ENCODE measurements around the gene NUP37. TPM values are rescaled to one million over a fixed set of nuclear protein-coding genes. Genes with fewer than 3 reads are reported as not detected.

The NUP37 gene
- total and polyA plus RNA-seq, 2 experiments from 2014 or later = 68.7 to 79.4 TPM

- no peaks in the 10 kb centered on the region for H3K9me2 ChIP-seq (ENCODE audit: insufficient read depth)
- no peaks in the 10 kb centered on the region; the same call in 1 of the 2 replicates for H4K20me1 ChIP-seq (replicated peaks; ENCODE audit: insufficient read depth)
- H3K27me3 ChIP-seq (ENCODE audit: insufficient read depth) = no peaks in the 10 kb centered on the region
- H3K4me3 ChIP-seq = no peak overlapping the region
- no peaks in the 10 kb centered on the region; the same call in 2 of the 3 replicates for H3K9me3 Mint-ChIP-seq
- no peak overlapping the region for H3K4me2 ChIP-seq
- no peak for ATAC-seq
- H3K27ac ChIP-seq (ENCODE audit: low read depth) = no peak overlapping the region
- no peak overlapping the region for H3K4me3 Mint-ChIP-seq
- H3K27me3 Mint-ChIP-seq (ENCODE audit: insufficient read depth, low read depth, poor library complexity) = no peaks in the 10 kb centered on the region
- DNase-seq (ENCODE audit: low spot score) = no peak
- TF ChIP-seq, protein P1, sequence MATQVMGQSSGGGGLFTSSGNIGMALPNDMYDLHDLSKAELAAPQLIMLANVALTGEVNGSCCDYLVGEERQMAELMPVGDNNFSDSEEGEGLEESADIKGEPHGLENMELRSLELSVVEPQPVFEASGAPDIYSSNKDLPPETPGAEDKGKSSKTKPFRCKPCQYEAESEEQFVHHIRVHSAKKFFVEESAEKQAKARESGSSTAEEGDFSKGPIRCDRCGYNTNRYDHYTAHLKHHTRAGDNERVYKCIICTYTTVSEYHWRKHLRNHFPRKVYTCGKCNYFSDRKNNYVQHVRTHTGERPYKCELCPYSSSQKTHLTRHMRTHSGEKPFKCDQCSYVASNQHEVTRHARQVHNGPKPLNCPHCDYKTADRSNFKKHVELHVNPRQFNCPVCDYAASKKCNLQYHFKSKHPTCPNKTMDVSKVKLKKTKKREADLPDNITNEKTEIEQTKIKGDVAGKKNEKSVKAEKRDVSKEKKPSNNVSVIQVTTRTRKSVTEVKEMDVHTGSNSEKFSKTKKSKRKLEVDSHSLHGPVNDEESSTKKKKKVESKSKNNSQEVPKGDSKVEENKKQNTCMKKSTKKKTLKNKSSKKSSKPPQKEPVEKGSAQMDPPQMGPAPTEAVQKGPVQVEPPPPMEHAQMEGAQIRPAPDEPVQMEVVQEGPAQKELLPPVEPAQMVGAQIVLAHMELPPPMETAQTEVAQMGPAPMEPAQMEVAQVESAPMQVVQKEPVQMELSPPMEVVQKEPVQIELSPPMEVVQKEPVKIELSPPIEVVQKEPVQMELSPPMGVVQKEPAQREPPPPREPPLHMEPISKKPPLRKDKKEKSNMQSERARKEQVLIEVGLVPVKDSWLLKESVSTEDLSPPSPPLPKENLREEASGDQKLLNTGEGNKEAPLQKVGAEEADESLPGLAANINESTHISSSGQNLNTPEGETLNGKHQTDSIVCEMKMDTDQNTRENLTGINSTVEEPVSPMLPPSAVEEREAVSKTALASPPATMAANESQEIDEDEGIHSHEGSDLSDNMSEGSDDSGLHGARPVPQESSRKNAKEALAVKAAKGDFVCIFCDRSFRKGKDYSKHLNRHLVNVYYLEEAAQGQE (IDR thresholded peaks at IDR 0.05; ENCODE audit: unreplicated experiment) = no peak
- TF ChIP-seq EZH2phosphoT487 (IDR thresholded peaks at IDR 0.05; ENCODE audit: unreplicated experiment) (no peak), STAT1 (IDR thresholded peaks at IDR 0.05; ENCODE audit: unreplicated experiment) (no peak), ZNF114 (CRISPR knock-in tag; IDR thresholded peaks at IDR 0.05) (no peak), NANOG (IDR thresholded peaks at IDR 0.05; ENCODE audit: borderline replicate concordance) (no peak), ZNF331 (CRISPR knock-in tag; IDR thresholded peaks at IDR 0.05; ENCODE audit: low read depth) (no peak)
- TF ChIP-seq, protein P2, sequence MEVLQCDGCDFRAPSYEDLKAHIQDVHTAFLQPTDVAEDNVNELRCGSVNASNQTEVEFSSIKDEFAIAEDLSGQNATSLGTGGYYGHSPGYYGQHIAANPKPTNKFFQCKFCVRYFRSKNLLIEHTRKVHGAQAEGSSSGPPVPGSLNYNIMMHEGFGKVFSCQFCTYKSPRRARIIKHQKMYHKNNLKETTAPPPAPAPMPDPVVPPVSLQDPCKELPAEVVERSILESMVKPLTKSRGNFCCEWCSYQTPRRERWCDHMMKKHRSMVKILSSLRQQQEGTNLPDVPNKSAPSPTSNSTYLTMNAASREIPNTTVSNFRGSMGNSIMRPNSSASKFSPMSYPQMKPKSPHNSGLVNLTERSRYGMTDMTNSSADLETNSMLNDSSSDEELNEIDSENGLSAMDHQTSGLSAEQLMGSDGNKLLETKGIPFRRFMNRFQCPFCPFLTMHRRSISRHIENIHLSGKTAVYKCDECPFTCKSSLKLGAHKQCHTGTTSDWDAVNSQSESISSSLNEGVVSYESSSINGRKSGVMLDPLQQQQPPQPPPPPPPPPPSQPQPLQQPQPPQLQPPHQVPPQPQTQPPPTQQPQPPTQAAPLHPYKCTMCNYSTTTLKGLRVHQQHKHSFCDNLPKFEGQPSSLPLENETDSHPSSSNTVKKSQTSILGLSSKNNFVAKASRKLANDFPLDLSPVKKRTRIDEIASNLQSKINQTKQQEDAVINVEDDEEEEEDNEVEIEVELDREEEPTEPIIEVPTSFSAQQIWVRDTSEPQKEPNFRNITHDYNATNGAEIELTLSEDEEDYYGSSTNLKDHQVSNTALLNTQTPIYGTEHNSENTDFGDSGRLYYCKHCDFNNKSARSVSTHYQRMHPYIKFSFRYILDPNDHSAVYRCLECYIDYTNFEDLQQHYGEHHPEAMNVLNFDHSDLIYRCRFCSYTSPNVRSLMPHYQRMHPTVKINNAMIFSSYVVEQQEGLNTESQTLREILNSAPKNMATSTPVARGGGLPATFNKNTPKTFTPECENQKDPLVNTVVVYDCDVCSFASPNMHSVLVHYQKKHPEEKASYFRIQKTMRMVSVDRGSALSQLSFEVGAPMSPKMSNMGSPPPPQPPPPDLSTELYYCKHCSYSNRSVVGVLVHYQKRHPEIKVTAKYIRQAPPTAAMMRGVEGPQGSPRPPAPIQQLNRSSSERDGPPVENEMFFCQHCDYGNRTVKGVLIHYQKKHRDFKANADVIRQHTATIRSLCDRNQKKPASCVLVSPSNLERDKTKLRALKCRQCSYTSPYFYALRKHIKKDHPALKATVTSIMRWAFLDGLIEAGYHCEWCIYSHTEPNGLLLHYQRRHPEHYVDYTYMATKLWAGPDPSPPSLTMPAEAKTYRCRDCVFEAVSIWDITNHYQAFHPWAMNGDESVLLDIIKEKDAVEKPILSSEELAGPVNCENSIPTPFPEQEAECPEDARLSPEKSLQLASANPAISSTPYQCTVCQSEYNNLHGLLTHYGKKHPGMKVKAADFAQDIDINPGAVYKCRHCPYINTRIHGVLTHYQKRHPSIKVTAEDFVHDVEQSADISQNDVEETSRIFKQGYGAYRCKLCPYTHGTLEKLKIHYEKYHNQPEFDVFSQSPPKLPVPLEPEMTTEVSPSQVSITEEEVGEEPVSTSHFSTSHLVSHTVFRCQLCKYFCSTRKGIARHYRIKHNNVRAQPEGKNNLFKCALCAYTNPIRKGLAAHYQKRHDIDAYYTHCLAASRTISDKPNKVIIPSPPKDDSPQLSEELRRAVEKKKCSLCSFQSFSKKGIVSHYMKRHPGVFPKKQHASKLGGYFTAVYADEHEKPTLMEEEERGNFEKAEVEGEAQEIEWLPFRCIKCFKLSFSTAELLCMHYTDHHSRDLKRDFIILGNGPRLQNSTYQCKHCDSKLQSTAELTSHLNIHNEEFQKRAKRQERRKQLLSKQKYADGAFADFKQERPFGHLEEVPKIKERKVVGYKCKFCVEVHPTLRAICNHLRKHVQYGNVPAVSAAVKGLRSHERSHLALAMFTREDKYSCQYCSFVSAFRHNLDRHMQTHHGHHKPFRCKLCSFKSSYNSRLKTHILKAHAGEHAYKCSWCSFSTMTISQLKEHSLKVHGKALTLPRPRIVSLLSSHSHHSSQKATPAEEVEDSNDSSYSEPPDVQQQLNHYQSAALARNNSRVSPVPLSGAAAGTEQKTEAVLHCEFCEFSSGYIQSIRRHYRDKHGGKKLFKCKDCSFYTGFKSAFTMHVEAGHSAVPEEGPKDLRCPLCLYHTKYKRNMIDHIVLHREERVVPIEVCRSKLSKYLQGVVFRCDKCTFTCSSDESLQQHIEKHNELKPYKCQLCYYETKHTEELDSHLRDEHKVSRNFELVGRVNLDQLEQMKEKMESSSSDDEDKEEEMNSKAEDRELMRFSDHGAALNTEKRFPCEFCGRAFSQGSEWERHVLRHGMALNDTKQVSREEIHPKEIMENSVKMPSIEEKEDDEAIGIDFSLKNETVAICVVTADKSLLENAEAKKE (CRISPR knock-in tag; IDR thresholded peaks at IDR 0.05) = no peak
- no peaks in the 10 kb centered on the region for H3F3A ChIP-seq (replicated peaks; ENCODE audit: low read depth)
- peak overlapping the region; percentile 89 for H3K27ac Mint-ChIP-seq
- peaks cover 14% of the 10 kb centered on the region for H3K4me1 ChIP-seq (ENCODE audit: insufficient read depth)
- H3K79me2 ChIP-seq (replicated peaks; ENCODE audit: insufficient read depth) = peaks cover 9% of the 10 kb centered on the region
- peaks cover 16% of the 10 kb centered on the region for H3K4me1 Mint-ChIP-seq
- H3K36me3 ChIP-seq (ENCODE audit: insufficient read depth) = peaks cover 23% of the 10 kb centered on the region
- H3K36me3 Mint-ChIP-seq (ENCODE audit: low read depth) = peaks cover 46% of the 10 kb centered on the region
- H2AFZ ChIP-seq = no peak overlapping the region
Measured at GRCh38 chr12:102114212-102114611, 5.7 kb downstream of the NUP37 start.
